Transverse colon (tissue), 3 donors: ENCODE measurements around the gene TMTC2.

ENCODE experiments used
- CTCF ChIP-seq, 5 experiments: fragments of 200-600 bp in 3 of 5; fragments of 450-650 bp in 2 of 5; sonication (generic) in 3 of 5; IDR thresholded peaks; 1 replicate in 2 of 5; 2 replicates in 3 of 5; pipeline ENCODE4 v1.5.1; 2016 to 2017; ENCODE audit warnings: antibody characterized with exemption in 5 of 5, inconsistent platforms in 3 of 5, mild to moderate bottlenecking in 2 of 5, moderate library complexity in 1 of 5
- POLR2A ChIP-seq: fragments of 450-650 bp; IDR thresholded peaks from one replicate; pipeline ENCODE4 v1.6.1; 2016; ENCODE audit warnings: antibody characterized with exemption, mild to moderate bottlenecking, moderate library complexity

GRCh38 chr12:82874945-82875344 lies 188.2 kb downstream of the TMTC2 start:
- TF ChIP-seq CTCF (IDR thresholded peaks at IDR 0.05) (no peak), POLR2A (no peak)
